B cell (primary cell): ENCODE measurements around the gene C13orf42. TPM values are rescaled to one million over a fixed set of nuclear protein-coding genes. Genes with fewer than 3 reads are reported as not detected.

Experiments
- ATAC-seq: fragments of 200-7000 bp; cut with Tn5 transposase; one replicate; pipeline ENCODE4 v1.10.0; 2021; ENCODE audit warnings: low read depth, mild to moderate bottlenecking, moderate number of reproducible peaks, moderate library complexity
- CTCF ChIA-PET: fragments of 350-600 bp; sonication (Branson Sonifier 250); formaldehyde crosslinking; loops from one replicate; lab custom pipeline; 2021; ENCODE audit warnings: antibody characterized with exemption, inconsistent platforms; lab: Charles Lee
- POLR2A ChIA-PET: fragments of 350-600 bp; sonication (Branson Sonifier 250); formaldehyde crosslinking; loops from one replicate; lab custom pipeline; 2021; ENCODE audit warnings: antibody characterized with exemption; lab: Charles Lee
- DNase-seq: peaks from one replicate; pipeline ENCODE4 v3.0.0; 2013
- H2AFZ ChIP-seq: 2 replicates; pipeline ENCODE4 v1.6.1; 2012; ENCODE audit warnings: mild to moderate bottlenecking, low read depth, low read length; ENCODE audit not compliant: insufficient read depth, poor library complexity, severe bottlenecking
- H3K27ac ChIP-seq, 2 donors: 1 replicate in 1 of 2; 2 replicates in 1 of 2; pipeline ENCODE4 v1.5.1; 2012 to 2013; ENCODE audit warnings: low read length in 2 of 2, mild to moderate bottlenecking in 2 of 2, moderate library complexity in 1 of 2
- H3K27me3 ChIP-seq, 4 experiments: fragments of 200-600 bp in 1 of 4; sonication (generic) in 1 of 4; replicated peaks in 1 of 4; 1 replicate in 2 of 4; 2 replicates in 2 of 4; pipeline versions ENCODE4 v1.6.1 to v1.7.0; 2013 to 2016; ENCODE audit warnings: low read length in 3 of 4, mild to moderate bottlenecking in 2 of 4, mixed read lengths in 1 of 4, moderate library complexity in 1 of 4; ENCODE audit not compliant: insufficient read depth in 4 of 4, control insufficient read depth in 3 of 4; ENCODE audit errors: control extremely low read depth in 1 of 4
- H3K36me3 ChIP-seq, 2 experiments: replicated peaks in 1 of 2; 1 replicate in 1 of 2; 2 replicates in 1 of 2; pipeline versions ENCODE4 v1.6.1 to v1.7.1; 2013; ENCODE audit warnings: low read length in 1 of 2; ENCODE audit not compliant: insufficient read depth in 2 of 2, control insufficient read depth in 1 of 2; ENCODE audit errors: control extremely low read depth in 1 of 2, extremely low read depth in 1 of 2
- H3K4me1 ChIP-seq, 2 donors: fragments of 200-600 bp in 1 of 2; sonication (generic) in 1 of 2; 1 replicate in 1 of 2; 2 replicates in 1 of 2; pipeline versions ENCODE4 v1.5.1 to v1.6.1; 2013 to 2017; ENCODE audit warnings: low read length in 2 of 2; ENCODE audit not compliant: control insufficient read depth in 2 of 2, insufficient read depth in 2 of 2
- H3K4me2 ChIP-seq: replicated peaks from 2 replicates; pipeline ENCODE3; 2012; ENCODE audit warnings: mild to moderate bottlenecking, low read depth, low read length; ENCODE audit not compliant: poor library complexity, severe bottlenecking
- H3K4me3 ChIP-seq, 5 experiments: fragments of 200-600 bp in 1 of 5; sonication (generic) in 1 of 5; 1 replicate in 3 of 5; 2 replicates in 2 of 5; pipeline versions ENCODE4 v1.5.1 to v1.7.0; 2011 to 2016; ENCODE audit warnings: low read length in 4 of 5, mild to moderate bottlenecking in 4 of 5, low read depth in 2 of 5, control low read depth in 1 of 5, moderate library complexity in 1 of 5; ENCODE audit not compliant: insufficient read depth in 1 of 5; ENCODE audit errors: control extremely low read depth in 1 of 5, extremely low read depth in 1 of 5
- H3K79me2 ChIP-seq: fragments of 200-600 bp; sonication (generic); one replicate; pipeline ENCODE4 v1.6.0; 2016; ENCODE audit warnings: low read length; ENCODE audit not compliant: control insufficient read depth, insufficient read depth
- H3K9ac ChIP-seq: fragments of 200-600 bp; sonication (generic); 2 replicates; pipeline ENCODE4 v1.6.1; 2017; ENCODE audit warnings: mild to moderate bottlenecking, low read length, moderate library complexity
- H3K9me3 ChIP-seq, 3 donors: one replicate each; pipeline versions ENCODE4 v1.6.1 to v1.7.1; 2013; ENCODE audit warnings: low read length in 2 of 3; ENCODE audit not compliant: control insufficient read depth in 2 of 3, insufficient read depth in 1 of 3; ENCODE audit errors: control extremely low read depth in 1 of 3
- H4K20me1 ChIP-seq: 2 replicates; pipeline ENCODE4 v1.6.0; 2012; ENCODE audit warnings: mild to moderate bottlenecking, low read length; ENCODE audit not compliant: insufficient read depth, control insufficient read depth, poor library complexity, severe bottlenecking
- H3K27ac Mint-ChIP-seq: one replicate; pipeline ENCODE4 v1.8.0; 2021; ENCODE audit warnings: mixed read lengths
- H3K27me3 Mint-ChIP-seq: one replicate; pipeline ENCODE4 v1.8.0; 2021; ENCODE audit warnings: mixed read lengths
- H3K4me1 Mint-ChIP-seq: one replicate; pipeline ENCODE4 v1.8.0; 2021; ENCODE audit warnings: mixed read lengths
- H3K4me3 Mint-ChIP-seq: one replicate; pipeline ENCODE4 v1.8.0; 2021; ENCODE audit warnings: mixed read lengths
- H3K9me3 Mint-ChIP-seq: one replicate; pipeline ENCODE4 v1.8.0; 2022; ENCODE audit warnings: mixed read lengths; ENCODE audit not compliant: insufficient read depth
- CTCF ChIP-seq: fragments of 200-600 bp; IDR thresholded peaks from one replicate; pipeline ENCODE4 v1.8.0; 2022; ENCODE audit warnings: antibody characterized with exemption, mild to moderate bottlenecking
- EZH2 ChIP-seq: IDR thresholded peaks from 2 replicates; pipeline ENCODE4 v1.6.1; 2012; ENCODE audit warnings: borderline replicate concordance, low read depth, mild to moderate bottlenecking, moderate library complexity, low read length; ENCODE audit not compliant: insufficient read depth, poor library complexity, severe bottlenecking
- WGBS: methylation state at CpG from one replicate; pipeline ENCODE4 v1.1.5; 2013; ENCODE audit warnings: missing lambda C conversion rate; ENCODE audit not compliant: insufficient coverage; 5-methylcytosine and 5-hydroxymethylcytosine counted together
- intact Hi-C: fragments of 100-400 bp; cut with micrococcal nuclease; formaldehyde crosslinking; loops from one replicate; pipeline ENCODE4 v1.10.0; 2022
- polyA plus RNA-seq: library from polyadenylated mRNA; depleted of rRNA; stranded (reverse); fragments of >200 nt; gene quantifications from 2 replicates; pipeline ENCODE4 v1.2.3, GENCODE V29; 2012
- total RNA-seq, 2 donors: library from RNA; stranded (reverse); fragments of 120-200 nt in 1 of 2; gene quantifications; 1 replicate in 1 of 2; 2 replicates in 1 of 2; pipeline versions ENCODE4 v1.2.3 to v1.2.4, GENCODE V29; 2013 to 2022

Gene C13orf42
- total and polyA plus RNA-seq, 2 donors (not counting 1 experiment from before 2014, with no cell fraction given) = not detected

GRCh38 chr13:51118809-51119431 is 7.8 kb upstream of the C13orf42 start:
- peaks cover 39% of the 10 kb centered on the region for H3K27me3 Mint-ChIP-seq
- ATAC-seq (no peak), DNase-seq (no peak)
- H3K9me3 Mint-ChIP-seq = peaks cover 2% of the 10 kb centered on the region
- Histone ChIP-seq H3K4me3 (no peak overlapping the region), H3K4me1 (no peaks in the 10 kb centered on the region), H3K9me3 (peaks cover 1 to 8% (median 3%) of the 10 kb centered on the region in 3 donors), H3K79me2 (no peaks in the 10 kb centered on the region), H3K27me3 (peaks cover 0 to 6% (median 2%) of the 10 kb centered on the region in 4 experiments), H3K4me2 (no peak overlapping the region), H2AFZ (no peak overlapping the region), H3K9ac (no peak overlapping the region), H4K20me1 (no peaks in the 10 kb centered on the region), H3K27ac (no peak overlapping the region), H3K36me3 (no peaks in the 10 kb centered on the region)
- WGBS = 72% methylated on average over 4 of the region's 4 CpGs
- POLR2A ChIA-PET = no interaction called here
- intact Hi-C loops = no loop called here
- no peaks in the 10 kb centered on the region for H3K4me1 Mint-ChIP-seq
- no peak overlapping the region for H3K4me3 Mint-ChIP-seq
- CTCF ChIA-PET = no interaction called here
- TF ChIP-seq EZH2 = no peak
- TF ChIP-seq CTCF = no peak
- H3K27ac Mint-ChIP-seq = no peak overlapping the region

- peaks cover 0 to 2% (median 0%) of the 10 kb centered on the region in 4 experiments for H3K27me3 ChIP-seq
- H2AFZ ChIP-seq = no peak overlapping the region
- no peak overlapping the region for H3K9ac ChIP-seq
- TF ChIP-seq EZH2 (no peak), CTCF (no peak)
- ChIA-PET CTCF (interaction anchor here (0.9 kb wide), 1 partner anchor 11 kb away, joined by 4 read pairs; no protein-coding TSS in a partner anchor), POLR2A (no interaction called here)
- Mint-ChIP-seq H3K4me1 (no peaks in the 10 kb centered on the region), H3K27ac (no peak overlapping the region), H3K27me3 (peaks cover 27% of the 10 kb centered on the region), H3K4me3 (no peak overlapping the region), H3K9me3 (peaks cover 2% of the 10 kb centered on the region)
- no peaks in the 10 kb centered on the region for H3K79me2 ChIP-seq
- H4K20me1 ChIP-seq = no peaks in the 10 kb centered on the region
- intact Hi-C loops = no loop called here
- no peak overlapping the region for H3K4me3 ChIP-seq
- H3K4me2 ChIP-seq = no peak overlapping the region
- no peaks in the 10 kb centered on the region for H3K36me3 ChIP-seq
- peaks cover 1 to 8% (median 3%) of the 10 kb centered on the region in 3 donors for H3K9me3 ChIP-seq
- no peaks in the 10 kb centered on the region for H3K4me1 ChIP-seq
- no peak for DNase-seq
- no peak overlapping the region for H3K27ac ChIP-seq
- ATAC-seq = no peak
Observed at GRCh38 chr13:51113969-51114368, 2.9 kb upstream of the C13orf42 start.
